Stomach smooth muscle (tissue), 2 donors: Measurements from ENCODE around the gene TRIM15.

ENCODE experiments used
- H3K27ac ChIP-seq: one replicate; pipeline ENCODE4 v1.7.0; 2013; ENCODE audit warnings: mild to moderate bottlenecking, low read length, inconsistent platforms
- H3K27me3 ChIP-seq, 2 donors: one replicate each; pipeline ENCODE4 v1.7.0; 2013; ENCODE audit warnings: low read length in 2 of 2; ENCODE audit not compliant: insufficient read depth in 2 of 2, control insufficient read depth in 1 of 2
- H3K36me3 ChIP-seq, 2 donors: one replicate each; pipeline ENCODE4 v1.7.0; 2013; ENCODE audit warnings: low read length in 2 of 2; ENCODE audit not compliant: control insufficient read depth in 2 of 2, insufficient read depth in 2 of 2
- H3K4me1 ChIP-seq: one replicate; pipeline ENCODE4 v1.7.0; 2013; ENCODE audit warnings: low read length; ENCODE audit not compliant: control insufficient read depth, insufficient read depth
- H3K4me3 ChIP-seq, 2 donors: one replicate each; pipeline ENCODE4 v1.7.0; 2013; ENCODE audit warnings: low read length in 2 of 2
- H3K9ac ChIP-seq, 2 donors: one replicate each; pipeline ENCODE4 v1.7.0; 2013; ENCODE audit warnings: low read length in 2 of 2, mild to moderate bottlenecking in 1 of 2
- H3K9me3 ChIP-seq, 2 donors: one replicate each; pipeline ENCODE4 v1.7.0; 2013; ENCODE audit warnings: low read length in 2 of 2; ENCODE audit not compliant: control insufficient read depth in 2 of 2
- donor health status: healthy.
- donor health status: Pancreatic carcinoma.

TRIM15 gene

DNA sequence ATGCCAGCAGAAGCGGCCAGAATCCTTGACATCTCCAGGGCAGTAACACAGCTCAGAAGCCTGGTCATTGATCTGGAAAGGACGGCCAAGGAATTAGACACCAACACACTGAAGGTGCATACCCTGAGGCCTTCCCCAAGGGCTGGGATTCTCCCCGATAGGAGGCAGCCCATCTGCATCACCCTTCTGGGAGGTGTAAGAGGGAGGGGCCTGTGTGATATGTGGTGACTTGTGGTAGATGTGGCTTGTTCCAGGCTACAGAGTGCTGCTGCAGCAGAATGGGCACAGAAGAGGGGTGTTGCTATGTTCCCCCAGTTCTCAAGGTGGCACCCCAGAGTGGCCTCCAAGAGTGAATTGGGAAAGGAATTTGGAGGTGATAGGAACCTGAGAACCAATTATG lies 16.2 kb upstream of the TRIM15 start:
- H3K9me3 ChIP-seq = no peaks in the 10 kb centered on the region
- no peak overlapping the region for H3K9ac ChIP-seq
- H3K4me3 ChIP-seq = no peak overlapping the region
- no peaks in the 10 kb centered on the region for H3K4me1 ChIP-seq
- peaks cover 7 to 17% of the 10 kb centered on the region in 2 donors for H3K27me3 ChIP-seq
- no peaks in the 10 kb centered on the region for H3K36me3 ChIP-seq
- H3K27ac ChIP-seq = no peak overlapping the region

DNA sequence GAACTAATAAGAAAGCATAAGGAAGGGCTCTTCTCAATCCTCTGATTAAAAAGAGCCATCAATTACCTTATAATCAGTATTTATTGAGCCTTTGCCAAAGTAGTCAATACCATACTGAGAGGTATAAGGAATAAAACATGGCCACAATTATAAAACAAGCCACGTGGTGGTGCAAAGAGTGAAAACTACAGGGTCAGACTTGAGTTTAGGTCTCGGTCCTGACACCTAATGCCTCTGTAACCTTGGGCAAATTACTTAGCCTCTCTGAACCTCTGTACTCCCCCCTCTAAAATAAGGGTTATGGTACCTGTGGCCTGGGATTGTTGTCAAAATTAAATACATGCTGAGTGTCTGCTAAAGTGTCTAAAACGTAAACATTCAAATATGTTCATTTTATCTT lies 14.1 kb upstream of the TRIM15 start:
- Histone ChIP-seq H3K4me1 (no peaks in the 10 kb centered on the region), H3K9me3 (no peaks in the 10 kb centered on the region), H3K9ac (no peak overlapping the region), H3K27ac (no peak overlapping the region), H3K4me3 (no peak overlapping the region), H3K36me3 (no peaks in the 10 kb centered on the region), H3K27me3 (peaks cover 4 to 15% of the 10 kb centered on the region in 2 donors)

DNA sequence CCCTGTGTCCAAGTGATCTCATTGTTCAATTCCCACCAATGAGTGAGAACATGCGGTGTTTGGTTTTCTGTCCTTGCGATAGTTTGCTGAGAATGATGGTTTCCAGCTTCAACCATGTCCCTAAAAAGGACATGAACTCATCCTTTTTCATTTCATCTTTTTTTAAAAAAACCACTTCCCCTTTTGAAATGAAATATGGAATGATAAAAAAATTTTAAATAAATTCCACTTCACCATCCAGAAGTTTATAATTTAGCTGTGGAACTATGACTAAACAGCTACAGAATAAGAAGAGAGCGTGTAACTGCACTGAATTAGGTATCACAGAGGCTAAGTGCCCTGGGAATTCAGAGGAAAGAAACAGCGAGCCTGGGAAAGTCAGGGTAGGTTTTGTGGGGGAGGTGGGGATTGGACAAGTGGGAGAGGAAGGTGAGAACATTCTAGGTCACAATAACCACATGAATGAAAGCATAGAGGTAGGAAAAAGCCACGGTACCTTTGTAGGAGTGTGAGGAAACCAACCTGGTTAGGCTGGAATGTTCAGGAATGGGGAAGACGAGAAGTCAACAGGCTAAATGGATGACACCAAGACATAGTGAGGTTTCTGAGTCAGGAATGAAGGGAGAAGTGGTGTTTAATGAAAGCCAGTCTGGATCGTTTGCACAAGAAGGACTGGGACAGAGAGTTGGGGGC lies 13.3 kb upstream of the TRIM15 start:
- no peaks in the 10 kb centered on the region for H3K4me1 ChIP-seq
- H3K27me3 ChIP-seq = peaks cover 0 to 11% of the 10 kb centered on the region in 2 donors
- H3K9me3 ChIP-seq = no peaks in the 10 kb centered on the region
- no peak overlapping the region for H3K27ac ChIP-seq
- no peak overlapping the region for H3K4me3 ChIP-seq
- no peaks in the 10 kb centered on the region for H3K36me3 ChIP-seq
- H3K9ac ChIP-seq = no peak overlapping the region

DNA sequence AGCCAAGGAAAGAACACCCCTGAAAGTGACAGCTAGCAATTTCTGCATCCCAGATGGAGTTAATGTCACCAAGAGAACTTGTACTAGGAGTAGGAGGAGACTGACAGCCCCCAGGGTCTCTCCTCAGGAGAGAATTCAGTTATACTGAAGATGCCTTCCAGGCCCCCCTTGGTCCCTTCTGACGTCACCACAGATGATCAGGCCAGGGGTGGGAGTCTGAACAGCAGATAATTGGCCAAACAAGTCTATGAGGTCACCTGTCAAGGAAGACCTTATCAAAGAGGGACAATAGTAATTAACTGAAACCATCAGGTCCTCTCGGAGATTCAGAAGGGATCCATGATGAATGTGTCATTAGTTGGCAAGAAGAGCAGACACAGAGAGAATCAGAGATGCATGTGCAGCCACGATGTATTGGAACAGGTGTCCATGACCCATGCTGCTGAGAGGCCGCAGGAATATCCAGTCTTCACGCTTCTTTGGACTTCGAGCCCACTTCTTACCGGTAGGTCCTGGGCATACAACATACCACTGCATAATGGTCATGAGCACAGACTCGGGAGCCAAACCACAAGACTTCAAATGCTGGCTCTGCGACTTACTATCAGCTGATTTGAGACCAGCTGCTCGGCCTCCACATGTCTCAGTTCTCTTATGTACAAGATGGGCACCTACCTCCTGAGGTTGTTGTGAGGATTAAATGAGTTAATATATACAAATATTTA lies 12.5 kb upstream of the TRIM15 start:
- no peak overlapping the region for H3K27ac ChIP-seq
- no peak overlapping the region for H3K9ac ChIP-seq
- no peaks in the 10 kb centered on the region for H3K36me3 ChIP-seq
- no peak overlapping the region for H3K4me3 ChIP-seq
- no peaks in the 10 kb centered on the region for H3K9me3 ChIP-seq
- H3K27me3 ChIP-seq = peaks cover 0 to 11% of the 10 kb centered on the region in 2 donors
- H3K4me1 ChIP-seq = no peaks in the 10 kb centered on the region

DNA sequence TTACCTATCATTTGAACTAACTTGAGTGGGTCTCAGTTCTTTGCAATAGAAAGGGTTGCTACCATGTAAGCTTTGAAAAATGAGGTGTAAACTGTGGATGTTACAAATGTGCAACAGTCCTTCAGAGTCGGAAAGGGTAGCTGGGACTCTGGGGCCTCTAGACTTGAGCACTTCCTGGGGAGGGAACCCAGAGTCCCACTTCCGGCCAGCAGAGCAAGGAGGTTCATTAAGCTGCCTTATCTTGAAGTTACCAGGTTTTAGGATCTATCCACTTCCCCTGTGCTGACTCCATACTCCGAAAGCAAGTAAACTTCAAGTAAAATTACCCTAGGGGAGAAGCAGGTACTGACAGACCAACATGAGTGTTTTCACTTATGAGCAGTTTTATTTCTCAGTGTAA lies 11.8 kb upstream of the TRIM15 start:
- Histone ChIP-seq H3K4me3 (no peak overlapping the region), H3K9ac (no peak overlapping the region), H3K27ac (no peak overlapping the region), H3K4me1 (no peaks in the 10 kb centered on the region), H3K36me3 (no peaks in the 10 kb centered on the region), H3K27me3 (peaks cover 0 to 9% of the 10 kb centered on the region in 2 donors), H3K9me3 (no peaks in the 10 kb centered on the region)

DNA sequence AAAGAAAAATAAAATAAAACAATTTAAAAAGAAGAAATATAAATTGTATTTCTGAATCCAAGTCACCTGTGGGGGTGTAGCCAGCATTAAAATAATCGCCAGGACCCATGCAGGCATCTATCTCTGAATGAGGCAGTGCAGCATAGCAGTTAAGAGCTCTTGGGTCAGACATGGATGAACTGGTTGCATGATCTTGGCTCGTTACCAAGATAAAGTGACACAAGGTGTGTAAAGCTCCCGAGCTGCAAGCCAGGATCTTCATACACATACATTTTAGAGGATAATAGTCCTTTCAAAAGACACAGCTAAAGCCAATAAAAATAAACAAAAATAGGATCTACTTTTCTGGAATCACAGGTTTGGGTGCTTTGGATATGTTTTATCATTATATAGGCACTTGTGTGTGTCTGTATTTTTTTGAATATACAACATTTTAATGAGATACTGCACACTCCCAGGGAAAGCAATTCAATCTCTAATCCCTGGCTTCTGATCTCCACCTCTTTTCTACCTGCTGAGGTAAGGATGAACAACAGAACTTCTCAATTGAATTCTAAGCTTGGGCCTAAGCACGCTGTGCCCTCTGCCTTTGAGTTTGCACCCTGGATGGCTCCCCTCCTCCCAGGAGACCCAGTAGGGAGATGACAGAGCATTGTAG lies 11.2 kb upstream of the TRIM15 start:
- H3K9ac ChIP-seq = no peak overlapping the region
- peaks cover 0 to 9% of the 10 kb centered on the region in 2 donors for H3K27me3 ChIP-seq
- H3K27ac ChIP-seq = no peak overlapping the region
- no peaks in the 10 kb centered on the region for H3K36me3 ChIP-seq
- H3K4me3 ChIP-seq = no peak overlapping the region
- H3K9me3 ChIP-seq = no peaks in the 10 kb centered on the region
- H3K4me1 ChIP-seq = no peaks in the 10 kb centered on the region

DNA sequence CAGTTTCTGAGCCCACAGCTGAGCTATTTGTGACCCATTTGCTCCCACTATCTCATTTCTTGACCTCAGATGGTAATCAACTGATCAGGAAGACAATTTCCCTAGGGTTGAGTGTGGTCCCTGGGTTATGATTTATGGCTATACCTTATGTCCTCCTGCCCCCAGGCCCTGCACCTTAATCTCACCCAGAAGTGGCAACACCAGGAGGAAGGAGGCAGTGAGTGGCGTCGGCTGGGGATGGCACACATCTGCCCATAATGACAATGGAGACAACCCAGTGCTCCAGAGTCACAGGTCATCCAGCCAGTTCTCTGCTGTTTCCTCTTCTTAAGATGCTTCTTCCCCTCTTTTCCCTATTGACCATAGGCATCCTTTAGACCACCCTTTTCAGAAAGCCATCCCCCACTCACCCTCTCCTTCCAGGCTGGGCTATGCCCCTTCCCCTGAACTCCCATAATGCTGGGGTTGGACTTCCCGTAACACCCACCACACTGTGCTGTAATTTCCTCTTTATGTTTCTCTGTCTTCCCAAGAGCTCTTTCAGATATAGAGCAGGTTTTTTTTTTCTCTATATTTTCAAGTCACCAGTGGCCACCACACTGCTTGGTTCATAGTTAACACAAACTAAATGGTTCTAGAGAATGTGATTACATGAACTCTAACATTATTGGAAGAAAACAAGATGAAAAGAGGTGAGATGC lies 10.3 kb upstream of the TRIM15 start:
- peaks cover 0 to 8% of the 10 kb centered on the region in 2 donors for H3K27me3 ChIP-seq
- H3K4me1 ChIP-seq = no peaks in the 10 kb centered on the region
- H3K9ac ChIP-seq = no peak overlapping the region
- H3K27ac ChIP-seq = no peak overlapping the region
- H3K36me3 ChIP-seq = no peaks in the 10 kb centered on the region
- H3K9me3 ChIP-seq = no peaks in the 10 kb centered on the region
- H3K4me3 ChIP-seq = no peak overlapping the region

DNA sequence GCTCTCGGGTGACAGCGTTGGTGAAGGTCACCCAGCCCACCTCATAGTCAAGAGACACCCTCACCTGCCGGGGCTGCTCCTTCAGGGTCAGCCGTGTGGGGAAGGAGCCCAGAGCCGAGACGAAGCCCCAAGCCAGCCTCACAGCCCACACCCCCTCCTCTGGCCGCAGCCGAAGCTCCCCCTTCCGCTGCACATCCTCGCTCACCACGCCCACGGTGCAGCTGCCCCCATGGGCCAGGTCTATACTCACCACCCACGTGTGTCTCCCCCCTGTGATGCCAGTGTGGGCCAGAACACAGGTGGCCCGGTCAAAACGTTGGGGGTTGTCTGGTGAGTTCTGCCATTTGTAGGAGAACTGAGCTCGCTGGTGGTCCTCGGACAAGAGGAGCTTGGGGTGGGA lies 9.3 kb upstream of the TRIM15 start:
- no peaks in the 10 kb centered on the region for H3K9me3 ChIP-seq
- H3K27ac ChIP-seq = no peak overlapping the region
- no peak overlapping the region for H3K9ac ChIP-seq
- H3K4me3 ChIP-seq = no peak overlapping the region
- no peaks in the 10 kb centered on the region for H3K36me3 ChIP-seq
- peaks cover 0 to 6% of the 10 kb centered on the region in 2 donors for H3K27me3 ChIP-seq
- H3K4me1 ChIP-seq = no peaks in the 10 kb centered on the region

DNA sequence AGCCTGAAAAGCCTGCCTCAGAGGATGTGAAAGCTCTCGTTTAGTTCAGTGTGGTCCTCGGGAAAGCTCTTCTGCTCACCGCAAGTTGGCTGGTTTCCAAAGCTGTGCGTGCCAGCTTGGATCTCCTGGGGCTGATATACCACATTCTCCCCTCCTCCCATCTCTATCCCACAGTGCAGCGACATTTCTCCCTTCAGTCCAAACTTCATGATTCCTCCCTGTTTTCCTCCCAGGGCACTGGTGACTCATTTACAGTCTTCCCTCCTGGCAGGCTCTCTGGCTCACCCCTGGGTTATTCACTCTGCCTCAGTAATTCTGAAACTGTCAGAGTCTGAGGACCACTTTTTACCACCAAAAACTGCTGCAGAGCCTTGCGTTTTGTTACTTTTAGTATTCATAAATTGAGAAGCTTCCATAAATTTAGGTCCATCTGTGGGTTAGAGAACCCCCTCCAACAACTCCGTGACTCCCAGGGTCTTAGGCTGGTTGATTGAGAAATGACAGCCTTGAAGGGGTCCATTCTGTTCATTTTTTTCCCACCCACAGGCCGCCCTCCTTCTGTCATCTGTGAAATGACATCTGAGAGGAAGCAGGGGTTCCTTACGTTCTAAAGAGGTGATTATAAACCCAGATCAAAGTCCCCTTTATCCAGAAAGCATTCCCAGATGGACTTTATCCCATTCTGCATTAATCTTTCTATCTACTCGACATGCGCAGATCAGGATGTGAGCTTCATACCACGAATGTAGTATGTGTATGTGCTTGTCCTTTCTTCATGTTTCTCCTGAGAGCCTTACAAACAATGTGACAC lies 8.4 kb upstream of the TRIM15 start:
- H3K27ac ChIP-seq = no peak overlapping the region

More for the DNA sequence above, 8.4 kb upstream of the TRIM15 start:
- H3K4me3 ChIP-seq = no peak overlapping the region
- H3K27me3 ChIP-seq = peaks cover 0 to 6% of the 10 kb centered on the region in 2 donors
- H3K4me1 ChIP-seq = no peaks in the 10 kb centered on the region
- H3K36me3 ChIP-seq = no peaks in the 10 kb centered on the region
- no peaks in the 10 kb centered on the region for H3K9me3 ChIP-seq
- H3K9ac ChIP-seq = no peak overlapping the region
